22Rv1 (cell line): ENCODE results near the gene MAGEA3.
"Not testable (repeated sequence)": the region's sequence is repeated elsewhere in the genome, so short reads cannot be mapped to it uniquely, and the experiment has no call there.

ENCODE experiments used
- CTCF ChIP-seq: fragments of 450-650 bp; IDR thresholded peaks from 2 replicates; pipeline ENCODE4 v1.5.1; 2017; ENCODE audit warnings: mild to moderate bottlenecking
- ZFX ChIP-seq: fragments of 450-650 bp; IDR thresholded peaks from 2 replicates; pipeline ENCODE4 v1.6.1; 2017; ENCODE audit warnings: antibody characterized with exemption, borderline replicate concordance

- not testable (repeated sequence) for TF ChIP-seq CTCF, ZFX
These were observed 23.9 kb upstream of the MAGEA3 start for GRCh38 chrX:152674652-152675051.
